Measurements from ENCODE around the gene CELSR2.

The CELSR2 gene

DNA sequence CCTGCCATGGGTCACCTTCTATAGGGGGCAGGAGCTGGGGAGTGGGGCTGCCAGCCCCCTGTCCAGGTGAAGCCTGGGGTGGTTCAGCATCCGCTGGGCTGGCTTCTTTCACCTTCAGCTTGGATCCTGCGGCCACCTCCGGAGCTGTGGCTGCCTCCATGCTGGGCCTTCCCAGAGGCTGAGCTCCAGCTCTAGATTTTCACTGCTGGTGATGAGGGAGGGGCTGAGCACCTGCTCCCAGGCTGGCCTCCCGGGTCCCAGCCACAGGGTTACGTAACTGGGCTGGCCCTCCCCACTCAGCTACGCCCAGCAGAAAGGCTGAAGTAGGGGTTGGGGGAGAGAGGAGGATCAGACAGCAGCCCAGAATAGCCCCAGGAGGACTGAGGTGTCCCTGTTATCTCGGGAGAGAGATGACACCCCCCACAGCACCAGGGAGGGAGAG lies 57.5 kb downstream of the CELSR2 start, which contains the start of gene MYBPHL:
Gene MYBPHL, minus strand, starts transcription at position 180 of the 442 bp plus-strand sequence. Its CDS starts 20 bp downstream, at position 160.
- no peak for DNase-seq (ENCODE audit: low read depth in 2 of 2)

DNA sequence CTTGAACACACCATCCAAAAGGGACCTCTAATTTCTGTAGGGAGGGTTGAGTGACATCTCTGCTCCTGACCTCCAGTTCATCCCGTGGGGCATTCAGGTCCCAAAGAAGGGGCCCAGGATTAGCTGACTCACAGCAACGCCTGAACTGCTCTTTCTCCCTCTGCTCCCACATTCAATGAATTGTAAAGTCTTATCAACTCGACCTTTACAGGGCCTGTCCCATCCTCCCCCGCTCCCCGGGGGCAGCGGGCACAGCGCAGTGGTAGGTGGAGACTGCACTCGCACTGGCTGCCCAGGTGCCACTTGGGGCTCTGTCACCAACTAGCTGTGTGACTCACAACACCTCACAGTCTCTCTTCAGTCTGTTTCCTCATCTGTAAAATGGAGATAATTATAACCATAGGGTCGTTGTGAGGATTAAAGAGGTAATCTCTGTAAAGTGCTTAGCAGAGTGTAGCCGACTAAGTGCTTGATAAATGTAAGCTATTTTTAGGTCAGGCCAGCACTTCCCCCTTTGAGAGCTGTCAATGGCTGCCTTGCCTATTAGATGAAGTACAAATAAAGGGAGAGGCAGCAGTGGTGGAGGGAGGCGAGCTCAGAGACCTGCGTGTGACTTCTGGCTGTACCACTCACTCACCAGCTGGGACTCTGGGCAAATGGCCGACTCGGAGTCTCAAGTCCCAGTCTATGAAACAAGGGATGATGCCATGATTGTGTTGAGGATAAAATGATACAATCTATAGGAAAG lies 58.1 kb downstream of the CELSR2 start:
- no peak for DNase-seq (ENCODE audit: low read depth in 2 of 2)

DNA sequence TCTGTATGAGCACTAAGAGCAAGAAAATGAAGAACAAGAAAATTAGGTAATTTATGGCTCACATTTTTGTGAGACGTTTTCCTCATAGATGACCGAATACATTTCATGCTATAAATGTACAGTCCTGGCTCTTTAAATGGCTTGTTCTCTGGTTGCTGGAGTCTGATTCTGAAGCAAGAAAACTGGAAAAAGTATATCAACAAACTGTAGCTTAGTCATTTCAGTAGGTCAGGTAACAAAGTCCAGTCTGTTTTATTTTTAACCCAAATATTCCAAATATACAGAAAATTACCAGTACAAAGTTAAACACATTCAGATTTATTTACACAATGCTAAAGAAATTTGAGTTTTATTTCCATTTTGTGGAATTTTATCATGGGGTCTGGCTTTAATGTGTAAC lies 60.0 kb downstream of the CELSR2 start:
- no peak for DNase-seq (ENCODE audit: low read depth in 2 of 2)

DNA sequence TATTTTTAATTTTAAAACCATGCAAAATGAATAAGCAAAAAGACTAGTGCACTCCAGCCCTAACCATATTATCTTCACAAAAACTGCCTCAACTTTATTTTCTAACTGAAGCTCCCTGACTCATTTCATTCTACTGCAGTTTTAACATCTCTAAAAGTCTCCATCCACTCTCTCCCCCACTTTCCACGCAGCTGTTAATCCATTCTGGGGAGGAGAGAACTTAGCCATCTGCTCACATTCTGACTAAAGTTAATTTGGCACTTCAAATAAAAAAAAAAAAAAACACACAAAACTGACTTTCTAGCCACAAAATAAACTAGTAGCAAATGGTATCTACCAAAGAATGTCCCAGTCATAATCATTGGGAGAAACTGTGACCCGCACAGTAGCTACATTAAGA lies 62.9 kb downstream of the CELSR2 start:
- DNase-seq (ENCODE audit: low read depth in 2 of 2): no peak

DNA sequence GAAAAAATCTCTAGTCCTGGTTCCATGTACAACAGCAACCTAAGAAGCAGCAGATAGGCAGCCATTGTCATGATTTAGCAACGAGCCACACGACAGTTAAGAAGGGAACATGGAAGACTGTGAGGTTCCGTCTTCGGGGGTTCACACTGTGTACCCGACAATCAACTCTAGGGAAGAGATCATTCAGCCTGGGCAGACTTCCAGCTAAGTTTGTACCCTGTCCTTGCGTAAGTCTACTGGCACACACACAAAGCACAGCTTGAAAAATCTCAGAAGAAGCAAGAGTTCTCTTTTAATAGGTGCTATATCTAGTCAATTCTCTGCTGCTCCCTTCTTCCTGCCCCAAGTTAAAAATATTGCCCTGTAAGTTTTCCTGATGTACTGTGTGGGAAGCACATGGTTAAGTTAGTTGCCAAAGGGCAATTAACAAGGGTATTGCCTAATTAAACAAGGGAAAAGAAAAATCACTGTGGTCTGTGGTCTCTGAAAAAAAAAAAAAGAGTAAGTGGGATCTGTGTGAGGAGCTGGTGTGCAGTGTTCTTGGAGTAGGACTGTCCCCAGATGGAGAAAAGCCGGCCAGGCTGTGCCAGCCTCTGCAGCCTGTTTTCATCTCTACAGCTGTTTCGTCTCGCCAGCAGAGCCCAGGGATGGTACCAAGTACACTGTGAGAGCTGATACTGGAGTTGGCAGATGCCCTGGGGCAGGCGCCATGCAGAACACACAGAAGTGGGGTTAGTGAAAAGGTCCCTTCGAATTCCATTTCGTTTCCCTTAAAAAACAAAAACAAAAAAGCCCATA lies 63.8 kb downstream of the CELSR2 start:
- DNase-seq (ENCODE audit: low read depth in 2 of 2): no peak

DNA sequence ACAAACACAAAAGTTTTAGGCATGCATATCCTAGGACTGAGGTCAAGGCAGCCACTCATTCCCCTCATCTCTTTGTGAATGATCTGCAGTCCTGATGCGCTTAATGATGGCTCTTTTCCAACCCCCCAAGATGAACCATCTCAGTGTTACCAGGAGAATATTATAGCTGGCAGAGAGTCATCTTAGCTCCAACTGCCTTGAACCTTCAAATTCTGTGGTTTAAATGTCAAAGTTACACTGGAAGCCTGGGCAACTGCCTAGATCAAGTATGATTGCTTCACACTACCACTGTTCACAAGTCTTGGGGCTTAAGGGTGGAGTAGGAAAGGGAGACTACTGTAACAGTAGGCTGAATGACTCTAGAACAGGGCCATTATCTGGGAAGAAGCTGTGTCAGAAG lies 65.5 kb downstream of the CELSR2 start:
- DNase-seq (ENCODE audit: low read depth in 2 of 2): no peak

DNA sequence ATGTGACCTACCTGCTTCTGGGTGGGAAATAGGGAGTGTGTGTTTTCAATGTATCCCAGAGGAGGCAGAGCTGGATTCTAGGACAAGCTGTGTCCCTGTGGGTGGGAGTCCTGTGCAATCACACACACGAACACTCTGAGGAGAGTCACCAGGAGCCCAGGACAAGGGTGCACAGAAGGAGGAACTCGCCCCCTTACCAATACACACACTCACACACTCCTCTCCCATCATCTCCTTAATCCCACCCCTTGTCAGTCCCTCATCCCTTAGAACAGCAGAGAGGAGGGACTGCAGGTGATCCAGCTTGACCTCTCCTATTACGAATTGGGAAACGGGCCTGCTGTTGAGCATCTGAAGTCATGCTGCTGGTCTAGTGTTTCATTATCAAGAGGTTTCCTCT lies 65.9 kb downstream of the CELSR2 start:
- DNase-seq (ENCODE audit: low read depth in 2 of 2): no peak

DNA sequence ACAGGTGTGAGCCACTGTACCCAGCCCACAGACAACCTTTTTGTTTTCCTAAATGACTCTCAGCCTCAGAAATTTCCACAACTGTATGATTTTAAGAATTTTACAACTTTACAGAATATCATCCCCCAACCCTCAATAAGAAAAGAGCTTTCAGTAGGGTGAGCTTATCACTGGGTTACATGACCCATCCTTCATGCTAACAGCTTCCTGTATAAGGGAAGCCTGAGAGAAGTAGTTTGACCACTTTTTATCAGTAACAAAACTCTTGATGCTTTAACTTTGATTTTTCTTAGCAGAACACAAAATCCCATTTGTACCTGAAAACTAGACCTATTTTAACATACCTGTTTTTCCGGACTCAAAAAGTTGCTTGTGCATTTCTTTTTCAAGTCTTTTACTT lies 67.2 kb downstream of the CELSR2 start:
- DNase-seq (ENCODE audit: low read depth in 2 of 2): no peak

DNA sequence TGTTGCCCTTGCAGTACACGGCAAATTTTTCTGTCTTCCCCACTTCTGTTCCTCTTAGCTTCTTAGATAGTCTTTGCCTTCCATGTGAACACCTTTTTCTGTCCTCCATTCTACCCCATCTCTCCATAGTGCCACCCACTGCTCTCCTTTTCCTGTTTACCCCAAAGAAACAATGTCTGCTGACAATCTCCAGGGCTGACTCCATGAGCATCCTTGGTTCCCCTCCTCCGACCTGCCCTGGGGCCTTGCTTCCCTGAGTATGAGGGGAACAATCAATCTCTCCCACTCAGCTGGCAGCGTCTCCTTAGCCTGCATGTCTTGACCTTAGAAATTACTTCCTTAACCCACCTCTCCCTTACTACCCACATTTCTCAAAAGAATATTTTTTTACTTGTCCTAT lies 69.8 kb downstream of the CELSR2 start:
- DNase-seq (ENCODE audit: low read depth in 2 of 2): no peak

DNA sequence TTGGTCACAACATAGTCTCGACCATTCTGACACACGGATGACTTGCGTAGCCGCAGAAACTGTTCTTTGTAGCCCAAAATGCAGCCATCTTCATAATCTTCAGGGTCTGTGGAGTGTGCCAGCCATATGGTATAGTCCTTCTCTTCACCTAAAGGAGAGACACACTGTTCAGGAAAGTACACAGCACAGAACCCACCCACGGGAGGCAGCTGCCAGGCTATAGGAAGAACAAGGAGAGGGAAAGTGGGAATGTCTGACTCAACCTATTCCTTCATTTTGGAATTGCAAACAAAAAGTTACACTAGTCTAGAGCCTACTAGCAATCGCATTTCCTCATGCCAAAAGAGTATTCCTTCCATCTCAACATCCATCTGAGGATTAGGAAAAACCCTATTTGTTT lies 73.6 kb downstream of the CELSR2 start:
- DNase-seq (ENCODE audit: low read depth in 2 of 2): no peak
